A673 (cell line): ENCODE results near the gene ZC3H12D. TPM values are rescaled to one million over a fixed set of nuclear protein-coding genes. Genes with fewer than 3 reads are reported as not detected.

ENCODE experiments used
- BruUV-seq: library from RNA; stranded (reverse); fragments of 400-500 nt; replicated peaks from 2 replicates; lab custom pipeline; 2021; lab: Mats Ljungman, UMichigan
- CTCF ChIA-PET: fragments of 300-600 bp; sonication (Branson Sonifier 250); formaldehyde crosslinking; loops from one replicate; lab custom pipeline; 2022; ENCODE audit warnings: antibody characterized with exemption; lab: Charles Lee
- POLR2A ChIA-PET: fragments of 300-600 bp; sonication (Branson Sonifier 250); formaldehyde crosslinking; loops from one replicate; lab custom pipeline; 2022; ENCODE audit warnings: antibody characterized with exemption; ENCODE audit not compliant: low non-redundant PET; lab: Charles Lee
- DNase-seq: peaks from one replicate; pipeline ENCODE4 v3.0.0-alpha.2; 2015; ENCODE audit warnings: low spot score
- H3K27ac ChIP-seq: fragments of 200-600 bp; sonication (generic); 2 replicates; pipeline ENCODE4 v1.5.1; 2016; ENCODE audit warnings: mixed run types, low read depth, mild to moderate bottlenecking, mixed read lengths, antibody characterized with exemption, low read length; ENCODE audit not compliant: poor library complexity, severe bottlenecking
- H3K27me3 ChIP-seq: fragments of 200-600 bp; sonication (generic); replicated peaks from 2 replicates; pipeline ENCODE4 v1.6.1; 2017; ENCODE audit warnings: mixed run types, low read depth, mild to moderate bottlenecking, mixed read lengths, antibody characterized with exemption, low read length; ENCODE audit not compliant: insufficient read depth, poor library complexity
- H3K36me3 ChIP-seq: fragments of 200-600 bp; sonication (generic); 2 replicates; pipeline ENCODE4 v1.6.1; 2016; ENCODE audit warnings: mixed run types, mild to moderate bottlenecking, mixed read lengths, antibody characterized with exemption, low read length; ENCODE audit not compliant: insufficient read depth, poor library complexity, severe bottlenecking
- H3K4me1 ChIP-seq: fragments of 200-600 bp; sonication (generic); 2 replicates; pipeline ENCODE4 v1.6.1; 2017; ENCODE audit warnings: mixed run types, mild to moderate bottlenecking, mixed read lengths, antibody characterized with exemption, low read length; ENCODE audit not compliant: insufficient read depth, poor library complexity, severe bottlenecking
- H3K4me3 ChIP-seq: fragments of 200-600 bp; sonication (generic); 2 replicates; pipeline ENCODE4 v1.5.1; 2016; ENCODE audit warnings: low read depth, mixed run types, mild to moderate bottlenecking, mixed read lengths, low read length; ENCODE audit not compliant: poor library complexity, severe bottlenecking
- H3K9me3 ChIP-seq: fragments of 200-600 bp; sonication (generic); 2 replicates; pipeline ENCODE4 v1.6.1; 2016; ENCODE audit warnings: mixed run types, low read depth, mild to moderate bottlenecking, mixed read lengths, antibody characterized with exemption, low read length; ENCODE audit not compliant: poor library complexity, severe bottlenecking
- EZH2 ChIP-seq: fragments of 200-600 bp; sonication (generic); IDR thresholded peaks from 2 replicates; pipeline ENCODE4 v1.6.1; 2017; ENCODE audit warnings: borderline replicate concordance, low read depth, mild to moderate bottlenecking, mixed read lengths, antibody characterized with exemption, low read length; ENCODE audit not compliant: poor library complexity, severe bottlenecking
- intact Hi-C: fragments of 100-400 bp; cut with micrococcal nuclease; formaldehyde crosslinking; loops from one replicate; pipeline ENCODE4 v1.10.0; 2022; ENCODE audit not compliant: unreplicated experiment
- total RNA-seq: library from RNA; stranded (reverse); gene quantifications from 2 replicates; pipeline ENCODE4 v1.2.3, GENCODE V29; 2021
- TF ChIP-seq, protein P1 (sequence below): fragments of 300-800, 200-600 bp; sonication (generic); conservative IDR thresholded peaks from 2 replicates; pipeline ENCODE4 v1.5.1; 2017; ENCODE audit warnings: low read depth, mild to moderate bottlenecking, antibody characterized with exemption, low read length, moderate library complexity, mixed read lengths

The ZC3H12D gene
- total RNA-seq, 1 experiment from 2014 or later = 0.30 TPM

DNA sequence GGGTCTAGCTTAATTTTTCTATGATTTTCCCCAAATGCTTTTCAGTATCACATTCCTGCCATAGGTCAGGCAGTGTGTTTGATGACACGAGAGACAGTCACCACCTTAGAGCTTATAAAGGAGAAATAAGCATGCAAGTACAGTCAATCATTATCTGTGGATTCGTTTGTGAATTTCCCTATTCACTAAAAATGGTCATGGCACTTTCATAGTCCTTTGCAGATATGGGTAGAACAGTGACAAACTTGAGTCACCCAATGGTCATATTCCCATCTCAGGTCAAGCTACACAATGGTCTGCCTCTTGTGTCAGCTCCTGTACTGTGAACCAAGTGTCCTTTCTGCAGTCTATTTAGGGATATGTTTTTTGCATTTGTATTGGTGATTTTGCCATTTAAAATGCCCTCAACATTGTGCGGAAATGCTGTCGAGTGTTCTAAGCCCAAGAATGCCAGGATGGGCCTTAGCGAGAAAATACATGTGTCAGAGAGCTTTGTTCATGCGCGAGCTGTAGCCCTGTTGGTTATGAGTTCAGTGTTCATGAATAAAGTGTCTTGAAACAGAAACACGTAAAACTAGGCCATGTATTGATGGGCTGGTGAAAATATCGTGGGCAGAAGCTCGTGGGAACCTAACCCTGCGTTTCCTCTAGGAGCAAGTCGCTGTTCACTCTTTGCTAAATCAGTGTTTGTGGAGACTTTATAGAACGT lies 65.0 kb downstream of the ZC3H12D start:
- no peaks in the 10 kb centered on the region for H3K27me3 ChIP-seq
- no peak overlapping the region for H3K27ac ChIP-seq
- ChIA-PET CTCF (interaction anchor here (0.5 kb wide), 1 partner anchor 338 kb away, joined by 3 read pairs; no protein-coding TSS in a partner anchor), POLR2A (no interaction called here)
- DNase-seq = no peak
- no peaks in the 10 kb centered on the region for H3K36me3 ChIP-seq
- H3K4me1 ChIP-seq = no peaks in the 10 kb centered on the region
- BruUV-seq = no TSS peak
- no peak for TF ChIP-seq EZH2
- TF ChIP-seq, protein P1, sequence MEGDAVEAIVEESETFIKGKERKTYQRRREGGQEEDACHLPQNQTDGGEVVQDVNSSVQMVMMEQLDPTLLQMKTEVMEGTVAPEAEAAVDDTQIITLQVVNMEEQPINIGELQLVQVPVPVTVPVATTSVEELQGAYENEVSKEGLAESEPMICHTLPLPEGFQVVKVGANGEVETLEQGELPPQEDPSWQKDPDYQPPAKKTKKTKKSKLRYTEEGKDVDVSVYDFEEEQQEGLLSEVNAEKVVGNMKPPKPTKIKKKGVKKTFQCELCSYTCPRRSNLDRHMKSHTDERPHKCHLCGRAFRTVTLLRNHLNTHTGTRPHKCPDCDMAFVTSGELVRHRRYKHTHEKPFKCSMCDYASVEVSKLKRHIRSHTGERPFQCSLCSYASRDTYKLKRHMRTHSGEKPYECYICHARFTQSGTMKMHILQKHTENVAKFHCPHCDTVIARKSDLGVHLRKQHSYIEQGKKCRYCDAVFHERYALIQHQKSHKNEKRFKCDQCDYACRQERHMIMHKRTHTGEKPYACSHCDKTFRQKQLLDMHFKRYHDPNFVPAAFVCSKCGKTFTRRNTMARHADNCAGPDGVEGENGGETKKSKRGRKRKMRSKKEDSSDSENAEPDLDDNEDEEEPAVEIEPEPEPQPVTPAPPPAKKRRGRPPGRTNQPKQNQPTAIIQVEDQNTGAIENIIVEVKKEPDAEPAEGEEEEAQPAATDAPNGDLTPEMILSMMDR = no peak
- intact Hi-C loops = loop anchor here (5.0 kb wide), 1 partner anchor 103 kb away; the partner anchor contains the start of gene TAB2
- no peaks in the 10 kb centered on the region for H3K9me3 ChIP-seq
- H3K4me3 ChIP-seq = no peak overlapping the region

DNA sequence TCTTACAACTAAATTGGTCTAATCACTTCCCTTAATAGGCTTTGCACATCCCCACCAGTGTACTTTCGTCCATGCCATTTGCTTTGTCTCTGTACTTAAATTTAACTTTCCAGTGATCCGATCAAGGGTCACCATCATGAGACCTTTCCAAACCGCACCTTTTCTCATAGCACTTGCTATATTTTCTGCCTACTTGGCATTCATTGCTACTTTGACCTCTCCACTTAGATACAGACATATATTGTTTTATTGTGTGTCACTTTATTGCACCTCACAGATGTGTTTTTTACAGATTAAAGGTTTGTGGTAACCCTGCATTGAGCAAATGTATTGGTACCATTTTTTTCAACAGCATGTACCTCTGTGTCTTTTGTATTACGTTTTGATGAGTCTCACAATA lies 70.0 kb downstream of the ZC3H12D start:
- H3K27me3 ChIP-seq = no peaks in the 10 kb centered on the region
- ChIA-PET CTCF (no interaction called here), POLR2A (no interaction called here)
- no TSS peak for BruUV-seq
- H3K9me3 ChIP-seq = no peaks in the 10 kb centered on the region
- no peak overlapping the region for H3K4me3 ChIP-seq
- no peak for DNase-seq
- H3K27ac ChIP-seq = no peak overlapping the region
- no peaks in the 10 kb centered on the region for H3K4me1 ChIP-seq
- TF ChIP-seq EZH2 = no peak
- TF ChIP-seq, protein P1 = no peak
- intact Hi-C loops = loop anchor here (5.0 kb wide), 1 partner anchor 98 kb away; the partner anchor contains the start of gene TAB2
- peaks cover 18% of the 10 kb centered on the region for H3K36me3 ChIP-seq

DNA sequence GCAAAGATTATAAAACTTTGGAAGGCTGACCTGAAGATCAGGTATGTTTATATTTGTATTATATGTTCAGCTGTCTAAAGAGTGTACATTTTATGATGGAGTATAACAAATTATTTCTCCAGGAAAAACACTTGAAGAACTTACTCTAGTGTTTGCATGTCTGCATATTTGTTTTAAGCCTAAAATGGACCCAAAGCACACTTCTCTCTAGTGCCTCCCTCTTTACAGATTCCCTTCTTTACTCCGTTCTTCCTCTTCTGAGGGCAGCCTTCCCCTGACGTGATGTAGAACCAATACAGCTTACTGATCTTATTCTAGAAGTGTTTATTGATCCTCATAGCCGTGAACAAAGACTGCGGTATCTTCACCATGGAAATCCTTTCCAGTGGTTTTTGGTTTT lies 70.8 kb downstream of the ZC3H12D start:
- POLR2A ChIA-PET = no interaction called here
- Histone ChIP-seq H3K9me3 (no peaks in the 10 kb centered on the region), H3K36me3 (peaks cover 23% of the 10 kb centered on the region), H3K4me3 (no peak overlapping the region), H3K4me1 (no peaks in the 10 kb centered on the region), H3K27me3 (no peaks in the 10 kb centered on the region), H3K27ac (no peak overlapping the region)
- CTCF ChIA-PET = no interaction called here
- DNase-seq = no peak
- intact Hi-C loops = no loop called here
- TF ChIP-seq, protein P1 = no peak
- no peak for TF ChIP-seq EZH2
- BruUV-seq = no TSS peak
